SK-N-SH treated with all-trans-retinoic acid at 6 μM for 48 hours (cell line): ENCODE data around the gene METTL2B.

Experiments used
- ISL1 ChIP-seq: fragments of 250-450 bp; sonication (Bioruptor Pico); IDR thresholded peaks from 2 replicates; pipeline ENCODE4 v2.1.2; 2022; ENCODE audit warnings: mild to moderate bottlenecking, moderate library complexity
- RARB ChIP-seq: fragments of 250-450 bp; sonication (Bioruptor Pico); IDR thresholded peaks from 2 replicates; pipeline ENCODE4 v1.8.0; 2021; ENCODE audit warnings: mild to moderate bottlenecking, moderate library complexity
- ZFP3 ChIP-seq: fragments of 250-450 bp; sonication (Bioruptor Pico); IDR thresholded peaks from 2 replicates; pipeline ENCODE4 v1.5.0; 2020; ENCODE audit warnings: mild to moderate bottlenecking, moderate library complexity
- ZFP30 ChIP-seq: fragments of 450-650 bp; formaldehyde crosslinking; IDR thresholded peaks from 2 replicates; pipeline ENCODE4 v1.5.0; 2022; ENCODE audit warnings: mild to moderate bottlenecking, moderate library complexity
- ZNF8 ChIP-seq: fragments of 450-650 bp; formaldehyde crosslinking; IDR thresholded peaks from 2 replicates; pipeline ENCODE4 v1.5.0; 2020; ENCODE audit warnings: mild to moderate bottlenecking, moderate library complexity
- TF ChIP-seq, protein P1 (sequence below): fragments of 250-450 bp; sonication (Bioruptor Pico); IDR thresholded peaks from 2 replicates; pipeline ENCODE4 v1.8.0; 2020; ENCODE audit warnings: mild to moderate bottlenecking, moderate library complexity, borderline replicate concordance
- TF ChIP-seq, protein P2 (sequence below): fragments of 250-450 bp; sonication (Bioruptor Pico); IDR thresholded peaks from 2 replicates; pipeline ENCODE4 v1.8.0; 2021; ENCODE audit warnings: low read depth, mild to moderate bottlenecking, moderate library complexity, borderline replicate concordance

DNA sequence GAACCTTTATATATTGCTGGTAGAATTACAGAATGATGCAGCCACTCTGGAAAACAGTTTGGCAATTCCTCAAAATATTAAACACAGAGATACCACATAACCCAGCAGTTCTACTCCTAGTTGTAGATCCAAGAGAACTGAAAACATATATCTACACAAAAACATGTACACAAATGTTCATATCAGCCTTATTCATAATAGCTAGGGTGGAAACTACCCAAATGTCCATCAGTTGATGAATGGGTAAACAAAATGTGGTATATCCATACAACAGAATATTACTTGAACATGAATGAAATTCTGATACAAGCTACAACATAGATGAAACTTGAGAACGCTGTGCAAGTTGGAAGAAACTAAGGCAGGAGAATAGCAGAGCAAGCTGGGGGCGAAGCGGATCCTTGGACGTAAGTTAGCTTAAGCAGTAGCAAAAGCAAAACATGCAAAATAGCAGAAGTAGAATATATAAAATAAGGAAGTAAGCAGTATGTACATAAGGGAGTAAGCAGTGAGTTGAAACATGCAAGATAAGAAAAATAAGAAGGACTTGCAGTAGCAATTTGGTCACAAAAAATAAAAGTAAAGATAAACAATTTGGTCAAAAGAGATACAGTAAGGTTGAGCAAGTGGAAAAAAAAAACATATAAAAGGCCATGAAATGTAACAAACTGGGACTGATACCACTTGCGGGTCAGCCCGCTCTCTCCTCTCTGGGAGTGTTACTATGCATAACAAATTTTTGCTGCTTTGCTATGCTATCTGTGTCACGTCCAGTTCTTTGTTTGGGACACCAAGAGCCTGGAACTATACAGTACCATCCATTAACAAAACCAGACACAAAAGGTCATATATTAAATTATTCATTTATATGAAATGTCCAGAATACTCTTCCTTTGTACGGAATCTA is 38.9 kb upstream of the METTL2B start:
- TF ChIP-seq ZFP30 (CRISPR knock-in tag) (no peak), ZNF8 (CRISPR knock-in tag) (peak; percentile 88), ISL1 (CRISPR knock-in tag) (no peak), ZFP3 (CRISPR knock-in tag) (no peak), RARB (CRISPR knock-in tag) (no peak)
- TF ChIP-seq, protein P1, sequence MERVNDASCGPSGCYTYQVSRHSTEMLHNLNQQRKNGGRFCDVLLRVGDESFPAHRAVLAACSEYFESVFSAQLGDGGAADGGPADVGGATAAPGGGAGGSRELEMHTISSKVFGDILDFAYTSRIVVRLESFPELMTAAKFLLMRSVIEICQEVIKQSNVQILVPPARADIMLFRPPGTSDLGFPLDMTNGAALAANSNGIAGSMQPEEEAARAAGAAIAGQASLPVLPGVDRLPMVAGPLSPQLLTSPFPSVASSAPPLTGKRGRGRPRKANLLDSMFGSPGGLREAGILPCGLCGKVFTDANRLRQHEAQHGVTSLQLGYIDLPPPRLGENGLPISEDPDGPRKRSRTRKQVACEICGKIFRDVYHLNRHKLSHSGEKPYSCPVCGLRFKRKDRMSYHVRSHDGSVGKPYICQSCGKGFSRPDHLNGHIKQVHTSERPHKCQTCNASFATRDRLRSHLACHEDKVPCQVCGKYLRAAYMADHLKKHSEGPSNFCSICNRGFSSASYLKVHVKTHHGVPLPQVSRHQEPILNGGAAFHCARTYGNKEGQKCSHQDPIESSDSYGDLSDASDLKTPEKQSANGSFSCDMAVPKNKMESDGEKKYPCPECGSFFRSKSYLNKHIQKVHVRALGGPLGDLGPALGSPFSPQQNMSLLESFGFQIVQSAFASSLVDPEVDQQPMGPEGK, result no peak
- TF ChIP-seq, protein P2, sequence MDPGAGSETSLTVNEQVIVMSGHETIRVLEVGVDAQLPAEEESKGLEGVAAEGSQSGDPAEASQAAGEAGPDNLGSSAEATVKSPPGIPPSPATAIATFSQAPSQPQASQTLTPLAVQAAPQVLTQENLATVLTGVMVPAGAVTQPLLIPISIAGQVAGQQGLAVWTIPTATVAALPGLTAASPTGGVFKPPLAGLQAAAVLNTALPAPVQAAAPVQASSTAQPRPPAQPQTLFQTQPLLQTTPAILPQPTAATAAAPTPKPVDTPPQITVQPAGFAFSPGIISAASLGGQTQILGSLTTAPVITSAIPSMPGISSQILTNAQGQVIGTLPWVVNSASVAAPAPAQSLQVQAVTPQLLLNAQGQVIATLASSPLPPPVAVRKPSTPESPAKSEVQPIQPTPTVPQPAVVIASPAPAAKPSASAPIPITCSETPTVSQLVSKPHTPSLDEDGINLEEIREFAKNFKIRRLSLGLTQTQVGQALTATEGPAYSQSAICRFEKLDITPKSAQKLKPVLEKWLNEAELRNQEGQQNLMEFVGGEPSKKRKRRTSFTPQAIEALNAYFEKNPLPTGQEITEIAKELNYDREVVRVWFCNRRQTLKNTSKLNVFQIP (CRISPR knock-in tag), result no peak
